ENCODE results near the gene MBD2. TPM values are rescaled to one million over a fixed set of nuclear protein-coding genes. Genes with fewer than 3 reads are reported as not detected.

MBD2 gene
- total RNA-seq, 1 experiment from 2014 or later = 53.3 TPM

- H3K4me3 ChIP-seq (ENCODE audit: low read depth in 2 of 2, low read length in 2 of 2) = peak overlapping the region; percentile 65 to 87
- H3K9me3 ChIP-seq (ENCODE audit: control insufficient read depth, insufficient read depth, low read depth, low read length) = no peaks in the 10 kb centered on the region
- TSS peak; percentile 91 for BruUV-seq (replicated peaks)
- intact Hi-C loops (cut with micrococcal nuclease; ENCODE audit: unreplicated experiment) = no loop called here
- no peak for DNase-seq (ENCODE audit: low read depth, low spot score)
- no peaks in the 10 kb centered on the region for H3K27me3 ChIP-seq (ENCODE audit: control insufficient read depth, insufficient read depth, low read length)
- in situ Hi-C loops (cut with HindIII; ENCODE audit: low pct_unique_long_range_greater_than_20kb, low sequenced_read_pairs) = no loop called here
- ATAC-seq = no peak
- peak overlapping the region; percentile 87 for H3K27ac ChIP-seq (ENCODE audit: low read length)
- H3K4me1 ChIP-seq (ENCODE audit: control insufficient read depth, insufficient read depth, low read length) = peaks cover 4% of the 10 kb centered on the region
- ChIA-PET POLR2A (interaction anchor here (0.7 kb wide), 1 partner anchor 44 kb away, joined by 6 read pairs; the partner anchor contains the start of gene MBD2), CTCF (no interaction called here)
- H3K36me3 ChIP-seq (ENCODE audit: control insufficient read depth, insufficient read depth, low read length) = 0 out of 2 replicates have a peak, but pooled peaks cover under 1% of the 10 kb centered on the region
- no peak for TF ChIP-seq TCF7L2 (IDR thresholded peaks at IDR 0.05; ENCODE audit: low read depth, low read length)
- no peak for TF ChIP-seq CTCF (IDR thresholded peaks at IDR 0.05)
- no peak for TF ChIP-seq POLR2AphosphoS5 (IDR thresholded peaks at IDR 0.05; ENCODE audit: low read depth, low read length)
- no peak for TF ChIP-seq REST (IDR thresholded peaks at IDR 0.05; ENCODE audit: insufficient read depth in 1 of 2, low read depth in 2 of 2, low read length in 1 of 2)
- TF ChIP-seq SIN3A (IDR thresholded peaks at IDR 0.05; ENCODE audit: borderline replicate concordance, insufficient read depth, low read depth, low read length) = no peak
These were observed 44.3 kb upstream of the MBD2 start for GRCh38 chr18:54268751-54269150.

- ChIA-PET POLR2A (no interaction called here), CTCF (no interaction called here)
- Histone ChIP-seq H3K27me3 (ENCODE audit: control insufficient read depth, insufficient read depth, low read length) (no peaks in the 10 kb centered on the region), H3K36me3 (ENCODE audit: control insufficient read depth, insufficient read depth, low read length) (no peaks in the 10 kb centered on the region), H3K9me3 (ENCODE audit: control insufficient read depth, insufficient read depth, low read depth, low read length) (no peaks in the 10 kb centered on the region), H3K4me3 (ENCODE audit: low read depth in 2 of 2, low read length in 2 of 2) (no peak overlapping the region), H3K27ac (ENCODE audit: low read length) (no peak overlapping the region), H3K4me1 (ENCODE audit: control insufficient read depth, insufficient read depth, low read length) (peaks cover 4% of the 10 kb centered on the region)
- intact Hi-C loops (cut with micrococcal nuclease; ENCODE audit: unreplicated experiment) = no loop called here
- ATAC-seq (no peak), DNase-seq (ENCODE audit: low read depth, low spot score) (no peak)
- no TSS peak for BruUV-seq (replicated peaks)
- TF ChIP-seq REST (IDR thresholded peaks at IDR 0.05; ENCODE audit: insufficient read depth in 1 of 2, low read depth in 2 of 2, low read length in 1 of 2) (no peak), POLR2AphosphoS5 (IDR thresholded peaks at IDR 0.05; ENCODE audit: low read depth, low read length) (no peak), SIN3A (IDR thresholded peaks at IDR 0.05; ENCODE audit: borderline replicate concordance, insufficient read depth, low read depth, low read length) (no peak), CTCF (IDR thresholded peaks at IDR 0.05) (no peak), TCF7L2 (IDR thresholded peaks at IDR 0.05; ENCODE audit: low read depth, low read length) (no peak)
- in situ Hi-C loops (cut with HindIII; ENCODE audit: low pct_unique_long_range_greater_than_20kb, low sequenced_read_pairs) = no loop called here
These were observed 43.2 kb upstream of the MBD2 start for GRCh38 chr18:54267701-54268100.
